K562 (cell line): Measurements from ENCODE around the gene EPB42. TPM values are rescaled to one million over a fixed set of nuclear protein-coding genes. Genes with fewer than 3 reads are reported as not detected.

Source experiments
- ATF7 ChIP-seq: fragments of 450-650 bp; IDR thresholded peaks from 2 replicates; pipeline ENCODE4 v1.7.1; 2014; ENCODE audit warnings: mild to moderate bottlenecking, moderate library complexity
- CREM ChIP-seq: IDR thresholded peaks from 2 replicates; pipeline ENCODE4 v1.6.1; 2014; ENCODE audit warnings: antibody characterized with exemption, low read depth
- ELF2 ChIP-seq: fragments of 250-450 bp; sonication (Bioruptor Pico); IDR thresholded peaks from 2 replicates; pipeline ENCODE4 v1.5.0; 2021; ENCODE audit warnings: mild to moderate bottlenecking
- GABPB1 ChIP-seq: sonication (generic); formaldehyde crosslinking; IDR thresholded peaks from 2 replicates; pipeline ENCODE4 v1.8.0; 2022; ENCODE audit warnings: mild to moderate bottlenecking, missing genetic modification reagents
- JUN ChIP-seq, 2 experiments: sonication (generic) in 1 of 2; formaldehyde crosslinking in 1 of 2; IDR thresholded peaks; 2 replicates each; pipeline versions ENCODE4 v1.6.1 to v1.8.0; 2012 to 2022; ENCODE audit warnings: borderline replicate concordance in 2 of 2, mild to moderate bottlenecking in 2 of 2, improper control_type of control experiment in 1 of 2, low read depth in 1 of 2, low read length in 1 of 2, missing genetic modification reagents in 1 of 2
- SIN3A ChIP-seq, 2 experiments: fragments of 150-350 bp in 1 of 2; IDR thresholded peaks; 2 replicates each; pipeline ENCODE4 v1.6.1; 2011 to 2016; ENCODE audit warnings: borderline replicate concordance in 2 of 2, low read depth in 2 of 2, low read length in 2 of 2, mild to moderate bottlenecking in 2 of 2, moderate library complexity in 2 of 2; ENCODE audit not compliant: control insufficient read depth in 1 of 2
- TSC22D4 ChIP-seq: fragments of 450-650 bp; IDR thresholded peaks from 2 replicates; pipeline ENCODE4 v1.6.1; 2016; ENCODE audit warnings: missing genetic modification characterization, missing biosample characterization, control low read depth
- ZNF217 ChIP-seq: sonication (generic); formaldehyde crosslinking; IDR thresholded peaks from 2 replicates; pipeline ENCODE4 v1.8.0; 2022; ENCODE audit warnings: mild to moderate bottlenecking, missing genetic modification reagents
- polyA plus RNA-seq, 8 experiments: library from polyadenylated mRNA; depleted of rRNA in 4 of 8; stranded (reverse) in 5 of 8; unstranded in 3 of 8; fragments of >200 nt; fragmentation: Nextera tagmentation in 2 of 8; fragmentation: Illumina TruSeq in 1 of 8; extraction: Ambion mirVana in 2 of 8; extraction: Trizol in 1 of 8; gene quantifications; 2 replicates each; pipeline versions ENCODE4 v1.2.1 to v1.2.3, GENCODE V29; 2011 to 2014; ENCODE audit warnings: inconsistent platforms in 1 of 8, missing spikeins in 1 of 8
- total RNA-seq, 7 experiments: library from RNA; depleted of rRNA in 6 of 7; stranded (reverse); fragments of >200 nt in 6 of 7; fragmentation: Illumina TruSeq in 2 of 7; extraction: Trizol in 2 of 7; gene quantifications; 2 replicates each; pipeline versions ENCODE4 v1.2.1 to v1.2.3, GENCODE V29; 2011 to 2021; ENCODE audit warnings: low replicate concordance in 1 of 7
- TF ChIP-seq, protein P1 (sequence below), 2 experiments: fragments of 450-650 bp in 1 of 2; sonication (generic) in 1 of 2; formaldehyde crosslinking in 1 of 2; IDR thresholded peaks in 1 of 2; conservative IDR thresholded peaks in 1 of 2; 2 replicates each; pipeline versions ENCODE4 v1.6.1 to v1.8.1; 2016 to 2023; ENCODE audit warnings: mild to moderate bottlenecking in 2 of 2, moderate library complexity in 2 of 2, inconsistent platforms in 1 of 2, missing genetic modification reagents in 1 of 2
- TF ChIP-seq, protein P2 (sequence below), 2 experiments: fragments of 250-450 bp in 1 of 2; fragments of 450-650 bp in 1 of 2; sonication (Bioruptor Pico) in 1 of 2; IDR thresholded peaks; 2 replicates each; pipeline versions ENCODE4 v1.6.1 to v1.8.0; 2016 to 2021; ENCODE audit warnings: mild to moderate bottlenecking in 2 of 2, moderate library complexity in 2 of 2, missing compliant biosample characterization in 1 of 2, missing genetic modification characterization in 1 of 2
- TF ChIP-seq, protein P3 (sequence below): IDR thresholded peaks from 2 replicates; pipeline ENCODE4 v1.6.1; 2011; ENCODE audit warnings: borderline replicate concordance, low read depth, mild to moderate bottlenecking, moderate library complexity, low read length; ENCODE audit not compliant: insufficient read depth, poor library complexity, severe bottlenecking
- TF ChIP-seq, protein P4 (sequence below): sonication (generic); formaldehyde crosslinking; IDR thresholded peaks from 2 replicates; pipeline ENCODE4 v1.8.0; 2022; ENCODE audit warnings: mild to moderate bottlenecking, low read depth, missing genetic modification reagents
- TF ChIP-seq, protein P5 (sequence below), 3 experiments: IDR thresholded peaks in 2 of 3; conservative IDR thresholded peaks in 1 of 3; 2 replicates each; pipeline ENCODE4 v1.5.1; 2011 to 2012; ENCODE audit warnings: low read length in 3 of 3, mild to moderate bottlenecking in 3 of 3, control low read depth in 2 of 3, improper control_type of control experiment in 1 of 3, inconsistent platforms in 1 of 3, low read depth in 1 of 3, mixed read lengths in 1 of 3, moderate library complexity in 1 of 3; ENCODE audit not compliant: insufficient read depth in 2 of 3
- TF ChIP-seq, protein P6 (sequence below): sonication (generic); formaldehyde crosslinking; IDR thresholded peaks from 2 replicates; pipeline ENCODE4 v1.8.0; 2023; ENCODE audit warnings: mild to moderate bottlenecking, missing genetic modification reagents

Gene EPB42
- total and polyA plus RNA-seq, 9 of the 15 experiments (the other 6 are each of a cell fraction or from before 2014, with no cell fraction given) = 0.38 to 2.3 (median 1.4) TPM

DNA sequence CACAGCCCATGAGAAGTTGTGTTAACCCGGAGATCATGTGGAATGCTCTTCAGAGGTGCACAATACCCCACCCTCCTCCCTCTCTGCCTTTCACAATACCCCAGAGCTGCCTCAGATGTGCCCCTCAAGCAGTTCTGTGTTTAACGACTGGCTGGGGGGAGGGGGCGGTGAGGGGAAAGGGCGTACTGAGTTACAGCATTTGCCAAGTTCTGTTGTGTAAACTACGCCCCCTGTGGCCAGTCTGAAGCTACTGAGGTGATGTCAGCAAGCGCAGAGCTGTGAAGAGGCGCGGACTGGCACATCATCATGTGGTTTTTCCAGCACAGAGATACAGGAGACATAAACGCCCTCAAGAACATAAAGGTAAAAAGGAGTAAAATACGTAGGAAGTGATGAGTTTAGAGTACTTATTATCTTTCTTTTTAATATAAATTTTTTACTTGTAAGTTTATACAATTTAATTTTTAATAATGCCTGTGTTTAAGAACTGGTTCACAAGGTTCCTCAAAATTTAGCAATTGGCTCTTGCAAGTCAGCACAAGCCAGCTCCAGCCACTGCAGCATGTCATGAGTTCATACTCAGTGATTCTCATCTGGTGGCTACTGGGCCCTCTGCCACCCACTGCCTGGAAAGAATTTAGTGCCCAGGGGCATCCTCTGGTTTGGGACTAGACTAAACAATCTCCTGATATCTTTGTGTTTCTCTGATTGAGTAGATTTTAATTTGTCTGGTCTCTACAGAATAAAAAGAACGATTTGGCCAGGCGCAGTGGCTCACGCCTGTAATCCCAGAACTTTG lies 1.7 kb downstream of the EPB42 start (continued):
- TF ChIP-seq, protein P1, sequence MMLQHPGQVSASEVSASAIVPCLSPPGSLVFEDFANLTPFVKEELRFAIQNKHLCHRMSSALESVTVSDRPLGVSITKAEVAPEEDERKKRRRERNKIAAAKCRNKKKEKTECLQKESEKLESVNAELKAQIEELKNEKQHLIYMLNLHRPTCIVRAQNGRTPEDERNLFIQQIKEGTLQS (IDR thresholded peaks at IDR 0.05) = peak; percentile 69
- TF ChIP-seq, protein P1 (CRISPR knock-in tag; conservative IDR thresholded peaks at IDR 0.05) = no peak
- TF ChIP-seq CREM = peak; percentile 59
- TF ChIP-seq JUN (IDR thresholded peaks at IDR 0.05; ENCODE audit: borderline replicate concordance, low read depth, low read length) = 0 out of 2 replicates have a peak, but pooled peaks have one; percentile 7
- TF ChIP-seq JUN (CRISPR knock-in tag; IDR thresholded peaks at IDR 0.05; ENCODE audit: borderline replicate concordance) = no peak
- TF ChIP-seq GABPB1 = no peak
- TF ChIP-seq ATF7 = 0 out of 2 replicates have a peak, but pooled peaks have one; percentile 28
- TF ChIP-seq SIN3A (IDR thresholded peaks at IDR 0.05; ENCODE audit: borderline replicate concordance in 2 of 2, control insufficient read depth in 1 of 2, low read depth in 2 of 2, low read length in 2 of 2) = 0 out of 4 replicates have a peak, but pooled peaks of 1 of the 2 experiments have one; percentile 12
- TF ChIP-seq, protein P2, sequence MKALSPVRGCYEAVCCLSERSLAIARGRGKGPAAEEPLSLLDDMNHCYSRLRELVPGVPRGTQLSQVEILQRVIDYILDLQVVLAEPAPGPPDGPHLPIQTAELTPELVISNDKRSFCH (CRISPR knock-in tag; IDR thresholded peaks at IDR 0.05) = no peak
- TF ChIP-seq, protein P2 (tag; IDR thresholded peaks at IDR 0.05) = no peak
- TF ChIP-seq, protein P3, sequence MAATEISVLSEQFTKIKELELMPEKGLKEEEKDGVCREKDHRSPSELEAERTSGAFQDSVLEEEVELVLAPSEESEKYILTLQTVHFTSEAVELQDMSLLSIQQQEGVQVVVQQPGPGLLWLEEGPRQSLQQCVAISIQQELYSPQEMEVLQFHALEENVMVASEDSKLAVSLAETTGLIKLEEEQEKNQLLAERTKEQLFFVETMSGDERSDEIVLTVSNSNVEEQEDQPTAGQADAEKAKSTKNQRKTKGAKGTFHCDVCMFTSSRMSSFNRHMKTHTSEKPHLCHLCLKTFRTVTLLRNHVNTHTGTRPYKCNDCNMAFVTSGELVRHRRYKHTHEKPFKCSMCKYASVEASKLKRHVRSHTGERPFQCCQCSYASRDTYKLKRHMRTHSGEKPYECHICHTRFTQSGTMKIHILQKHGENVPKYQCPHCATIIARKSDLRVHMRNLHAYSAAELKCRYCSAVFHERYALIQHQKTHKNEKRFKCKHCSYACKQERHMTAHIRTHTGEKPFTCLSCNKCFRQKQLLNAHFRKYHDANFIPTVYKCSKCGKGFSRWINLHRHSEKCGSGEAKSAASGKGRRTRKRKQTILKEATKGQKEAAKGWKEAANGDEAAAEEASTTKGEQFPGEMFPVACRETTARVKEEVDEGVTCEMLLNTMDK = peak; percentile 82
- TF ChIP-seq, protein P4, sequence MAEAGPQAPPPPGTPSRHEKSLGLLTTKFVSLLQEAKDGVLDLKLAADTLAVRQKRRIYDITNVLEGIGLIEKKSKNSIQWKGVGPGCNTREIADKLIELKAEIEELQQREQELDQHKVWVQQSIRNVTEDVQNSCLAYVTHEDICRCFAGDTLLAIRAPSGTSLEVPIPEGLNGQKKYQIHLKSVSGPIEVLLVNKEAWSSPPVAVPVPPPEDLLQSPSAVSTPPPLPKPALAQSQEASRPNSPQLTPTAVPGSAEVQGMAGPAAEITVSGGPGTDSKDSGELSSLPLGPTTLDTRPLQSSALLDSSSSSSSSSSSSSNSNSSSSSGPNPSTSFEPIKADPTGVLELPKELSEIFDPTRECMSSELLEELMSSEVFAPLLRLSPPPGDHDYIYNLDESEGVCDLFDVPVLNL (CRISPR knock-in tag) = no peak
- TF ChIP-seq, protein P5, sequence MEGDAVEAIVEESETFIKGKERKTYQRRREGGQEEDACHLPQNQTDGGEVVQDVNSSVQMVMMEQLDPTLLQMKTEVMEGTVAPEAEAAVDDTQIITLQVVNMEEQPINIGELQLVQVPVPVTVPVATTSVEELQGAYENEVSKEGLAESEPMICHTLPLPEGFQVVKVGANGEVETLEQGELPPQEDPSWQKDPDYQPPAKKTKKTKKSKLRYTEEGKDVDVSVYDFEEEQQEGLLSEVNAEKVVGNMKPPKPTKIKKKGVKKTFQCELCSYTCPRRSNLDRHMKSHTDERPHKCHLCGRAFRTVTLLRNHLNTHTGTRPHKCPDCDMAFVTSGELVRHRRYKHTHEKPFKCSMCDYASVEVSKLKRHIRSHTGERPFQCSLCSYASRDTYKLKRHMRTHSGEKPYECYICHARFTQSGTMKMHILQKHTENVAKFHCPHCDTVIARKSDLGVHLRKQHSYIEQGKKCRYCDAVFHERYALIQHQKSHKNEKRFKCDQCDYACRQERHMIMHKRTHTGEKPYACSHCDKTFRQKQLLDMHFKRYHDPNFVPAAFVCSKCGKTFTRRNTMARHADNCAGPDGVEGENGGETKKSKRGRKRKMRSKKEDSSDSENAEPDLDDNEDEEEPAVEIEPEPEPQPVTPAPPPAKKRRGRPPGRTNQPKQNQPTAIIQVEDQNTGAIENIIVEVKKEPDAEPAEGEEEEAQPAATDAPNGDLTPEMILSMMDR (IDR thresholded peaks at IDR 0.05 in 2 of 3, conservative IDR thresholded peaks at IDR 0.05 in 1 of 3; ENCODE audit: insufficient read depth in 2 of 3, low read depth in 1 of 3, low read length in 3 of 3) = peak; percentile 46 to 62 (median 51)
- TF ChIP-seq, protein P6, sequence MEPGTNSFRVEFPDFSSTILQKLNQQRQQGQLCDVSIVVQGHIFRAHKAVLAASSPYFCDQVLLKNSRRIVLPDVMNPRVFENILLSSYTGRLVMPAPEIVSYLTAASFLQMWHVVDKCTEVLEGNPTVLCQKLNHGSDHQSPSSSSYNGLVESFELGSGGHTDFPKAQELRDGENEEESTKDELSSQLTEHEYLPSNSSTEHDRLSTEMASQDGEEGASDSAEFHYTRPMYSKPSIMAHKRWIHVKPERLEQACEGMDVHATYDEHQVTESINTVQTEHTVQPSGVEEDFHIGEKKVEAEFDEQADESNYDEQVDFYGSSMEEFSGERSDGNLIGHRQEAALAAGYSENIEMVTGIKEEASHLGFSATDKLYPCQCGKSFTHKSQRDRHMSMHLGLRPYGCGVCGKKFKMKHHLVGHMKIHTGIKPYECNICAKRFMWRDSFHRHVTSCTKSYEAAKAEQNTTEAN (CRISPR knock-in tag) = no peak
- no peak for TF ChIP-seq TSC22D4 (tag)
- no peak for TF ChIP-seq ELF2
- no peak for TF ChIP-seq ZNF217 (CRISPR knock-in tag)
